HG03064 (cell line): ENCODE data around the gene MRPL11.

Experiments used
- ATAC-seq: cut with Tn5 transposase; IDR thresholded peaks from one replicate; pipeline ENCODE4 v1.9.1; 2021; ENCODE audit warnings: low read depth; ENCODE audit not compliant: unreplicated experiment

MRPL11 gene

GRCh38 chr11:66438504-66439466 is at the start of gene MRPL11:
Gene MRPL11, minus strand, starts transcription at chr11:66438848. Its CDS starts 94 bp downstream, at chr11:66438754.
- ATAC-seq = peak; percentile 83

DNA sequence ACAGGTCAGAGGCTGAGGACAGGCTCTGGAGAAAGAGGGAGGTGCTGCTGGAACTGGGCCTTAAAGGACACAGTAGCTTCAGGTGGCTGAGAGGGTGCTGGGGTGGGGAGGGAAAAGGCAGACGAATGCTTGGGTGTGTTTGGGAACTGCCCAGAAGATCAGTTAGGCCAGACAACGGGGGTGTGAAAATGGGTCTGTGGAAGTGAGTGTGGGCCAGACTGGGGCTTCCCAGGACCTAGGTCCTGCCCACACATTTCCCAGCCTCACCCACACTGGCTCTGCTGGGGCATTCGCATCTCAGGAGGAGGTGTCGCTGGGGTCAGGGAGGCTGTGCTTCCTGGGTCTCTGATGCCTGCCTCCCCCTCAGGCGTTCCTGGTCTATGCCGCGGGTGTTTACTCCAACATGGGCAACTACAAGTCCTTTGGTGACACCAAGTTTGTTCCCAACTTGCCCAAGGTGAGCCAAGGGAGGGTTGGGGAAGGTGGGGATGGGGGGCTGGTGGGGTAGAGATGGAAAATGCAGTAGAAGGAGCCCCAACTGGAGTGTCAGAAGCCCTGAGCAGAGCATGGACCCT is 46.2 kb upstream of the MRPL11 start:
- no peak for ATAC-seq

DNA sequence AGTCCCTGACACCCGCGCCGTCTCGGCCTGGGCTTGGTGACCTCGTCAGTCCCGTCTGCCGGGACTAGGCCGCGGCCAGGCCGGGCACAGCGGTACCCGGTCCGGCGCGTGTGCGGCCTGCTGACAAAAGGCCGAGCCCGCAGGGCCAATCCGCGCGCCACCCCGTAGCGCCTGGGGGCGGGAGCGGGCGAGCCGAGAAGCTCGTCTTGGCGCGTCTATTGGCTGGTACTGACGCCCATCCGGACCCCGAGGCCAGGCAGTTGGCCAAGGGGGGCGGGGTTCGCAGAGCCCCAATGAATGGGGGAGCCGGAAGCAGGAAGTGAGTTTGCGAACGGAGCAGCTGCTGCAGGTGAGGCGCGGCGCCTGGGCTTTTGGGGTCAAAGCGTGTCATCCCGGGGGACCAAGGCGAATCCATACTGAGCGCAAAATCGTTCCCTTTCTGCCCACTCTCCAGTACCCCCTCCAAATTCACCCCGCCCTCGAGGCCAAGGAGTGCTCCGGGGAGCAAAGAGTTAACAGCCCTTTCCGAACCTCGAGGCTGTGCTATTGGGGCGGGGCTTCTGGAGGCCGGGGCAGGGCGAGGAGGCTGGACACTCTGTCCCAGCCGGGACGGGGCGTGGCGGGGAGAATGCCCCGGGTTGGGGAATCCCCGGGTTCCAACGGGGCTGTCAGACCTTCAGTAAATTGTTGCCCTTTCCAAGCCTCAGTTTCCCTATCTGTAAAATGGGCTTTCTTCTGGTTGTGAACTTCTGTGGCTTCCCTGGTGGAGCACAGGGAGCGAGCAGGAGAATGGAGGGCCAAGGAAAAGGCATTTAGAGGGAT is 41.7 kb upstream of the MRPL11 start, which contains the start of gene DPP3:
TSS of gene DPP3 (plus strand) at position 318 of the 822 bp plus-strand sequence. CDS start 1,767 bp downstream, outside the sequence.
- peak; percentile 68 for ATAC-seq

DNA sequence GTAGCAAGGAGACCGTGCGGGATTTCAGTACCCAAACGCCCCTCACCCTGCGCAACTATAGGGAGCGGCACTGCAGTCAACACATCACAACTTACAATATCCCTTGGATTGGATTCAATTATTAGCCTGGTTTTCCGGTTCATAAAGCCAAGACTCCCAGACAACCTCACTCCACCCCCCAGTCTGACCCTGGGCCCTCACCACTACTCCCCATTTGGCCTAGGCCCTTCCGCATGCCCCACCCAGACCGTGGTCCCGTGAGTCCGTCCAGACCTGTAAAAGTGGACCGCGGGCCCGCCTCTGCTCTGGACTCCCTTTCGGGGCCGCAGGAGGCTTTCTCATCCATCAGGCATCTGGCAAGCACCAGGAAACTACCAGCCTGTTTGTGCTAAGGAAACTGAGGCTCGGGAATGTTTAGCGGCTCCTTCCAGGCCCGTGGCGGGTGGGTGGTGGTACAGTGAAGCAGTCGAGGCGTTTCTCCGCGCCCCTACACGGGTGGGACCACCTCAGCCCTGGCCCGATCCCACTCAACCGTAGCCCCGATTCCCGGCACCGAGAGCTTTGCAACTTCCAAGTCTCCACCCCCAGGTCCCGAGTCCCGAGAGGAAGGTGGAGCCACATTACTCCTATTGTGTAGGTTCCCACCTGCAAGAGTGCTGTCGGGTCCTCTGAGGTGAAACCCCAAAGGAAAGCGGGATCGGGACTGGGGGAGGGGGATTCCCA is 40.9 kb upstream of the MRPL11 start:
- no peak for ATAC-seq

DNA sequence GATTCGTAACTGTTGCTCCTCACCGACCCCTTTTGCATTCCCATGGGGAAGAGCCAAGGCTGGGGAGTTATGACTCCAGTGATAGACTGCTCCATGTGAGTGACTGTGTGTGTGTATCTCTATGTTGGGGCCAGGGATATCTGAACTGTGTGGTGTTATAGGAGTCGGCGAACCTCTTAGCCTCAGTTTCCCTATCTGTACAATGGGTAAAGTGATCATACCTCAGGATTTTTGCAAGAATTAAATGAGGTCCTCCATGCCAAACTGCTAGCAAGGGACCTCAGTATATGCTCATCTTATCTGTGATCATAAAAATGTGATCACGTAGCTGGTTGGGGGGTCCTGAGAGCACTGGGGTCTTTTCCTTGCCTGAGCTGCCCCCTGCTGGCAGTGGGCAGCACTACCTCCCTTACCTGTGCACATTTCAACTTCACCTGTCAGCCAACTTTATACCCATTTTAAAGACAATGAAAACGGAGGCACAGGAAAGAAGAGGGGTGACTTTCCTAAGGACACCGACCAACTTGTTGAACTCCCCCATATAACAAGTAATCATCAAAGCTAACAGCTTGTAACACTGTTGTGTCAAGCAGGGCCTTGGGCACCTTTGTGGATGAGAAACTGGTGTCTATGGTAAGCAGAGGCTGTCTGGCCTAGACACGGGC is 40.2 kb upstream of the MRPL11 start:
- no peak for ATAC-seq

- no peak for ATAC-seq
These were observed 38.9 kb upstream of the MRPL11 start for GRCh38 chr11:66477263-66478201.

GRCh38 chr11:66476841-66477251 is 38.2 kb upstream of the MRPL11 start:
- no peak for ATAC-seq

DNA sequence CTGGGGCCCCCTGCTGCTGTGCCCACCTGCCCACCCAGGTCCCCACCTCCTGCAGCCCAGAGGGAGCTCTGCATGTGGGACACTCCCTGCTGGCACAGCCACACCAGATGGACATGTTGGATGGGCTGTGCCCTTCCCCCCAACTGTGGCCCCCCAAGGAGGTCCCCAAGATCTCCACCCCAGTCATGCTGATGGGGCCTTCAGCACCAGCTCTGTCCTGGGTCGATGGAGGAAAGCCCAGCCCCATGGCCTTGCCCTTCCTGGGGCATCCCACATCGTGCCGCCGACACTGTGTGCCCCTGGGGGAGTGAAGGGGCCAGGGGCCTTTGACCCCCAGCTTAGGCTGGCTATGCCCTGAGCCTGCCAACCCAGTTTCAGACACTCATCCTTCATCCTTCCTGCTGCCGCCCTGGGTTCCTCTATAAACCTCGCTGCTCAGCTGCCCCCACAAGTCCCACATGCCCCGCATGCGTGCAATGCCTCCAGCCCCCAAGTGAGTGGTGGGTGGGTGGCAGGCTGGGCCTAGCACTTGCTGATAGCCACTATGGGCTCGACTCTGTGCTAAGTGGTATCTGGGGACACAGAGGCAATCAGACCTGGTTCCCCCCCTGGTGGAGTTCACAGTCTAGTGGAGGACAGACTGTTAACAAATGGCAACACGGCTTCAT is 37.7 kb upstream of the MRPL11 start:
- ATAC-seq = no peak

DNA sequence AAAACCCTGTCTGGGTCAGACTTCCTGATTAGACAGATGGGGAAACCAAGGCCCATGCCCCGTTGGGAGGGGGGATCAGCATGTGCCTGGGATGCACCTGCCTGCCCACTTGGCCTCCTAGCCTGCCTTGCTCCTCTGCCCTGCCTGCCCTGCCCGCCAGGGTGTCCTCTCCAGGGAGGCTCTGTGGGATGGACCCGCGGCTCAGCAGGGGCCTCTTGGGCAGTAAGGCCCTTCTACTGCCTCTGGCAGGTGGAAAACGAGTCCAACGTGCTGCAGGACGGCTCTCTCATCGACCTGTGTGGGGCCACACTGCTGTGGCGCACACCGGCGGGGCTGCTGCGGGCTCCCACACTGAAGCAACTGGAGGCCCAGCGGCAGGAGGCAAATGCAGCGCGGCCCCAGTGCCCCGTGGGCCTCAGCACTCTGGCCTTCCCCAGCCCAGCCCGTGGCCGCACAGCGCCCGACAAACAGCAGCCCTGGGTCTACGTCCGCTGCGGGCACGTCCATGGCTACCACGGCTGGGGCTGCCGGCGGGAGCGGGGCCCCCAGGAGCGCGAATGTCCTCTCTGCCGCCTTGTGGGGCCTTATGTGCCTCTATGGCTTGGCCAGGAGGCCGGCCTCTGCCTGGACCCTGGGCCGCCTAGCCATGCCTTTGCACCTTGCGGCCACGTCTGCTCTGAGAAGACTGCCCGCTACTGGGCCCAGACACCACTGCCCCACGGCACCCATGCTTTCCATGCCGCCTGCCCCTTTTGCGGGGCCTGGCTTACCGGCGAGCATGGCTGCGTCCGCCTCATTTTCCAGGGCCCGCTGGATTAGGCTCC is 36.9 kb upstream of the MRPL11 start:
- ATAC-seq = no peak

- ATAC-seq = no peak
These were observed 35.2 kb upstream of the MRPL11 start for GRCh38 chr11:66473608-66474515.

DNA sequence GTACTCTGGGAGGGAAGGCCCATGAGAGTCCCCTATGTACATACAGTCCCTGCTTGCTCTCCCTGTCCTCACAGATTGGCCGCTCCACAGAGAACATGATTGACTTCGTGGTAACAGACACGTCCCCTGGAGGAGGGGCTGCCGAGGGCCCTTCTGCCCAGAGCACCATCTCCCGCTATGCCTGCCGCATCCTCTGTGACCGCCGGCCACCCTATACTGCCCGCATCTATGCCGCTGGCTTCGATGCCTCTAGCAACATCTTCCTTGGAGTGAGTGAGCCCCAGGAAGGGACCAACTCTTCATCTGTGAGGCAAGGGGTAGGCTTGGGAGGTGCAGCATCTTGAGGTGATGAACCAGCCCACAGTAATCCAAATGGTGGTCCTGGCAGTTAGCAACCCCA is 34.5 kb upstream of the MRPL11 start:
- ATAC-seq = no peak

- no peak for ATAC-seq
These were observed 33.4 kb upstream of the MRPL11 start for GRCh38 chr11:66472054-66472453.

DNA sequence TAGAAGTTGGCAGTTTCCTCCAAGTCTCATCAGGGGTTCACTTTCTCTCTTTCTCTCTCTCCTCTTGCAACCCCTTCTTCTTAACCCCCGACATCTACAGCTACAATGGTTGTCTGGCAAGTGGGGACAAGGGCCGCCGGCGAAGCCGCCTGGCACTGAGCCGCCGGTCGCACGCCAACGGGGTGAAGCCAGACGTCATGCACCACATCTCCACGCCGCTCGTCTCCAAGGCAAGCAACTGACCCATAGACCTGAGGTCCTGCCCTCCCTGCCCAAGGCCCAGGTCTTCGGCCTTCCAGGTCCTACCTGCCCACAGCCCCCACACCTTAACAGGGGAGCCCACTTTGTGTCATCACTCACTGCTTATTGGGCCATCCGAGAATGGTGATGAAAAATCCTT is 32.5 kb upstream of the MRPL11 start:
- no peak for ATAC-seq

DNA sequence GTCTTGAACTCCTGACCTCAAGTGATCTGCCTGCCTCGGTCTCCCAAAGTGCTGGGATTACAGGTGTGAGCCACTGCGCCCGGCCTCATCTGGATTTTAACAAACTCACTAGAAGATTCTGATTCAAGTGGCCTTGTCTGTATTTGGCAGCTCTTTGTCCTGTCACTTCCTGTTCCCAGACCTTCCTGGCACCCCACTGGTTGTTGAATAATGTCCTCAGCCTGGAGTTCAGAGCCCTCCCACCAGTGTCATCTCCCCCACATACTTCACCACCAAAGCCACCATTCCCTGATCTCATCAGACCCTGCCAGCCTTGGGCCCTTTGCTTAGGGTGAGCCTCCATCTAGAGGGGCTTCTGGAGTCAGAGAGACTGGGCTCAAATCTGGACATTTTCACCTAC is 31.4 kb upstream of the MRPL11 start:
- no peak for ATAC-seq

- no peak for ATAC-seq
These were observed 30.8 kb upstream of the MRPL11 start for GRCh38 chr11:66469441-66469840.

DNA sequence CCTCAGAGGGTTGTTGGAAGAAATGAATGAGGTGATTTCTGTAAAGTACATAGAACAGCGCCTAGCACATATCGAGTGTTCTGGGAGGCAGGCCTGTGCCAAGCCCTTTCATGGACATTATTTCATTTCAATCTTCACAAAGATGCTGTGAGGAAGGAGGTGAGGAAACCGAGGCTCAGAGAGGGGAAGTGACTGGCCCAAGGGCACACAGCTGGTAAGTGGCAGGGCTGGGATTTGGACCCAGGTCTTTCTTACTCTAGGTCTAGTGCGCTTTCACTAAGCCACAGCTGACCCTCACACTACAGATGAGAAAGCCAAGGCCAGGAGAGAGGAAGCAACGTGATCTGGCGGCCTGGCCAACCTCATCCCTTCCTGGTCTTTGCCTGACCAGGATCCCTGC is 30.0 kb upstream of the MRPL11 start:
- ATAC-seq = no peak
